A549 treated with RU486 at 1 μM for 4 hours (cell line): ENCODE data around the gene ZNF33B. TPM values are rescaled to one million over a fixed set of nuclear protein-coding genes. Genes with fewer than 3 reads are reported as not detected.

Source experiments
- total RNA-seq: library from RNA; stranded (reverse); fragments of 200-300 nt; extraction: Qiagen RNA extraction; gene quantifications from 5 replicates; pipeline ENCODE4 v1.2.3, GENCODE V29; 2022; ENCODE audit warnings: low read depth

The ZNF33B gene
- 3.8 to 6.2 TPM (median 5.4 TPM) in 5 replicates for total RNA-seq

GRCh38 chr10:42638055-42638820 lies at the start of gene ZNF33B:
Gene ZNF33B, minus strand, starts transcription at chr10:42638570. Its CDS starts 1,642 bp downstream, at chr10:42636928.

Other genes starting within 250 kb of the ZNF33B start
- gene BMS1, start 144.2 kb upstream of the ZNF33B start, total RNA-seq: 22.1 to 29.4 TPM (median 24.2 TPM) in 5 replicates